ENCODE data around the gene DCST1. TPM values are rescaled to one million over a fixed set of nuclear protein-coding genes. Genes with fewer than 3 reads are reported as not detected.
A peak's percentile ranks its signal among the peaks of the same experiment; 100 is the strongest.

DCST1 gene
- total and polyA plus RNA-seq, 2 of the 13 experiments (the other 11 are each of a cell fraction or from before 2014, with no cell fraction given), result 0.04 TPM; not detected in 1

DNA sequence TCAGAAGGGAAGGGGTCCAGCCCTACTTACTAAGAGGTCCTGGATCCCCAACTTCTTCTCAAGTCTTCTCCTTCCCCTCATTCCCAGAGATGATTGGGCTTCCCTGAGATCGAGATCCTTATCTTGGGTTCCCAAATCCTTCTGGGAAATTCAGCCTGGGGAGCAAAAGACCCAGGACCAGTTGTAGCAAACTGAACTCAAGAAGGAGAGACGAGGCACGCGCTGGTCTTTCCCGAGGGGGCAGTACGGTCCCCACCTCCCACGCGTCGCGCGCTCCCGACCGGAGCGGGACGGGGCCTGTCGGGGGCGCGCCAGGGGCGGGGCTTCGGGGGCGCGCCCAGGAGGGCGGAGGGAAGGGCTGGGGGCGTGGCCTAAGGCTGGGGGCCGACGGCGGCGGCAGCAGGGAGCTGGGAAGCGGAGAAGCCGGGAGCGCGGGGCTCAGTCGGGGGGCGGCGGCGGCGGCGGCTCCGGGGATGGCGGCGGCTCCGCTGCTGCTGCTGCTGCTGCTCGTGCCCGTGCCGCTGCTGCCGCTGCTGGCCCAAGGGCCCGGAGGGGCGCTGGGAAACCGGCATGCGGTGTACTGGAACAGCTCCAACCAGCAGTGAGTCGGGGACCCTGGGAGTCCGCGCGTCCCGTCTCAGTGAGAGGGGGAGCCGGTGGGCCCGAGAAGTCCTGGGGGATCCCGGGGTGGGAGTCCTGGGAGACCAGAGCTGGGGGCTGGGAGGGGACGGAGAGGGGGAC, 45.0 kb downstream of the DCST1 start, which contains the start of gene EFNA3:
EFNA3 (plus strand) TSS at position 369 of the 741 bp plus-strand sequence; CDS start at position 474, 105 bp downstream.
- 1% methylated on average over 22 of the region's 59 CpGs for WGBS (ENCODE audit: low lambda C conversion rate)
- ATAC-seq, result peak; percentile 17
- no peaks in the 10 kb centered on the region for H3K79me2 ChIP-seq (ENCODE audit: insufficient read depth, low read length)
- H3K4me3 ChIP-seq (replicated peaks in 1 of 3; ENCODE audit: insufficient read depth in 1 of 3, low read depth in 2 of 3, low read length in 3 of 3), result peak within 1 kb of the TSS; percentile 41 to 70 (median 50)
- H3K4me2 ChIP-seq (ENCODE audit: low read depth, low read length), result peak within 1 kb of the TSS; percentile 90
- H3K9ac ChIP-seq (ENCODE audit: insufficient read depth, low read depth, low read length), result 0 out of 2 replicates have a peak within 1 kb of the TSS, but pooled peaks have one; percentile 15
- H3K27ac ChIP-seq (ENCODE audit: extremely low read length, insufficient read depth, low read length), result no peak within 1 kb of the TSS
- H2AFZ ChIP-seq (ENCODE audit: low read length), result no peak within 1 kb of the TSS
- ChIA-PET POLR2A (interaction anchor here (2.3 kb wide), 1 partner anchor 15 kb away, joined by 10 read pairs; the partner anchor contains the start of gene EFNA4), CTCF (ENCODE audit: low intra/inter-chr PET ratio, low total read pairs) (no interaction called here)
- no peak for FAIRE-seq
- peaks cover 4% of the 10 kb centered on the region; the same call in 1 of the 2 replicates for H4K20me1 ChIP-seq (ENCODE audit: insufficient read depth, low read length)
- no peaks in the 10 kb centered on the region for H3K36me3 ChIP-seq (replicated peaks in 1 of 2; ENCODE audit: control insufficient read depth in 1 of 2, insufficient read depth in 2 of 2, low read length in 2 of 2)
- peaks cover 58% of the 10 kb centered on the region for H3K4me1 ChIP-seq (ENCODE audit: insufficient read depth, low read length)
- H3K27me3 ChIP-seq (ENCODE audit: control insufficient read depth in 1 of 2, insufficient read depth in 2 of 2, low read length in 2 of 2), result peaks cover 26 to 92% of the 10 kb centered on the region in 2 experiments
- intact Hi-C loops (cut with micrococcal nuclease; ENCODE audit: unreplicated experiment), result no loop called here
- BruUV-seq (replicated peaks), result no TSS peak
- DNase-seq (ENCODE audit: low spot score), result no peak
- in situ Hi-C loops (cut with HindIII; ENCODE audit: extremely low pct_ligation_motif_present, low pct_unique_long_range_greater_than_20kb), result no loop called here
- no peaks in the 10 kb centered on the region for H3K9me3 ChIP-seq (ENCODE audit: low read length)
- TF ChIP-seq ZNF367 (CRISPR knock-in tag; IDR thresholded peaks at IDR 0.05; ENCODE audit: borderline replicate concordance), result no peak
- TF ChIP-seq, protein P1, sequence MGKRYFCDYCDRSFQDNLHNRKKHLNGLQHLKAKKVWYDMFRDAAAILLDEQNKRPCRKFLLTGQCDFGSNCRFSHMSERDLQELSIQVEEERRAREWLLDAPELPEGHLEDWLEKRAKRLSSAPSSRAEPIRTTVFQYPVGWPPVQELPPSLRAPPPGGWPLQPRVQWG (CRISPR knock-in tag; IDR thresholded peaks at IDR 0.05; ENCODE audit: borderline replicate concordance, low read depth), result no peak
- TF ChIP-seq MAFK (conservative IDR thresholded peaks at IDR 0.05 in 1 of 2, IDR thresholded peaks at IDR 0.05 in 1 of 2; ENCODE audit: low read length in 2 of 2), result no peak
- peak; percentile 86 for TF ChIP-seq ZNF777 (CRISPR knock-in tag; IDR thresholded peaks at IDR 0.05)
- TF ChIP-seq, protein P2, sequence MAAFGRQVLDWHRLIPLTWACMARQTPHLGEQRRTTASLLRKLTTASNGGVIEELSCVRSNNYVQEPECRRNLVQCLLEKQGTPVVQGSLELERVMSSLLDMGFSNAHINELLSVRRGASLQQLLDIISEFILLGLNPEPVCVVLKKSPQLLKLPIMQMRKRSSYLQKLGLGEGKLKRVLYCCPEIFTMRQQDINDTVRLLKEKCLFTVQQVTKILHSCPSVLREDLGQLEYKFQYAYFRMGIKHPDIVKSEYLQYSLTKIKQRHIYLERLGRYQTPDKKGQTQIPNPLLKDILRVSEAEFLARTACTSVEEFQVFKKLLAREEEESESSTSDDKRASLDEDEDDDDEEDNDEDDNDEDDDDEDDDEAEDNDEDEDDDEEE (CRISPR knock-in tag; IDR thresholded peaks at IDR 0.05), result no peak
- TF ChIP-seq, protein P3, sequence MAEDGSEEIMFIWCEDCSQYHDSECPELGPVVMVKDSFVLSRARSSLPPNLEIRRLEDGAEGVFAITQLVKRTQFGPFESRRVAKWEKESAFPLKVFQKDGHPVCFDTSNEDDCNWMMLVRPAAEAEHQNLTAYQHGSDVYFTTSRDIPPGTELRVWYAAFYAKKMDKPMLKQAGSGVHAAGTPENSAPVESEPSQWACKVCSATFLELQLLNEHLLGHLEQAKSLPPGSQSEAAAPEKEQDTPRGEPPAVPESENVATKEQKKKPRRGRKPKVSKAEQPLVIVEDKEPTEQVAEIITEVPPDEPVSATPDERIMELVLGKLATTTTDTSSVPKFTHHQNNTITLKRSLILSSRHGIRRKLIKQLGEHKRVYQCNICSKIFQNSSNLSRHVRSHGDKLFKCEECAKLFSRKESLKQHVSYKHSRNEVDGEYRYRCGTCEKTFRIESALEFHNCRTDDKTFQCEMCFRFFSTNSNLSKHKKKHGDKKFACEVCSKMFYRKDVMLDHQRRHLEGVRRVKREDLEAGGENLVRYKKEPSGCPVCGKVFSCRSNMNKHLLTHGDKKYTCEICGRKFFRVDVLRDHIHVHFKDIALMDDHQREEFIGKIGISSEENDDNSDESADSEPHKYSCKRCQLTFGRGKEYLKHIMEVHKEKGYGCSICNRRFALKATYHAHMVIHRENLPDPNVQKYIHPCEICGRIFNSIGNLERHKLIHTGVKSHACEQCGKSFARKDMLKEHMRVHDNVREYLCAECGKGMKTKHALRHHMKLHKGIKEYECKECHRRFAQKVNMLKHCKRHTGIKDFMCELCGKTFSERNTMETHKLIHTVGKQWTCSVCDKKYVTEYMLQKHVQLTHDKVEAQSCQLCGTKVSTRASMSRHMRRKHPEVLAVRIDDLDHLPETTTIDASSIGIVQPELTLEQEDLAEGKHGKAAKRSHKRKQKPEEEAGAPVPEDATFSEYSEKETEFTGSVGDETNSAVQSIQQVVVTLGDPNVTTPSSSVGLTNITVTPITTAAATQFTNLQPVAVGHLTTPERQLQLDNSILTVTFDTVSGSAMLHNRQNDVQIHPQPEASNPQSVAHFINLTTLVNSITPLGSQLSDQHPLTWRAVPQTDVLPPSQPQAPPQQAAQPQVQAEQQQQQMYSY (CRISPR knock-in tag; IDR thresholded peaks at IDR 0.05), result no peak
- TF ChIP-seq, protein P4, sequence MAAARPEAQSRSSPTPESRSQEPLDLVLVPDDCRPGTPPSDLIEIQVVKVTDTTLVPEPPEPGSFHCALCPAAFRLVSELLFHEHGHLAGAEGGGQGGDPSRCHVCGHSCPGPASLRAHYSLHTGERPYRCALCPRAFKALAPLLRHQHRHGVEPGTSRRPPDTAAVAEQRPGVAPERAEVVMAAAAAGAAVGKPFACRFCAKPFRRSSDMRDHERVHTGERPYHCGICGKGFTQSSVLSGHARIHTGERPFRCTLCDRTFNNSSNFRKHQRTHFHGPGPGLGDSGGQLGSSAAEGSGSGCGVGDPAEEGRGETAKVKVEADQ (CRISPR knock-in tag; IDR thresholded peaks at IDR 0.05; ENCODE audit: borderline replicate concordance), result no peak
- peak; percentile 31; the same call in 1 of the 2 replicates for TF ChIP-seq SAP130 (CRISPR knock-in tag; IDR thresholded peaks at IDR 0.05; ENCODE audit: low read depth)
- TF ChIP-seq SAFB2 (CRISPR knock-in tag; IDR thresholded peaks at IDR 0.05; ENCODE audit: borderline replicate concordance, low read depth), result 0 out of 2 replicates have a peak, but pooled peaks have one; percentile 34
- no peak for TF ChIP-seq ZFYVE20 (CRISPR knock-in tag; IDR thresholded peaks at IDR 0.05; ENCODE audit: borderline replicate concordance, low read depth)
- TF ChIP-seq NR2F2 (IDR thresholded peaks at IDR 0.05; ENCODE audit: borderline replicate concordance, low read depth), result no peak
- no peak for TF ChIP-seq GATAD2A (CRISPR knock-in tag; IDR thresholded peaks at IDR 0.05)
- TF ChIP-seq, protein P5, sequence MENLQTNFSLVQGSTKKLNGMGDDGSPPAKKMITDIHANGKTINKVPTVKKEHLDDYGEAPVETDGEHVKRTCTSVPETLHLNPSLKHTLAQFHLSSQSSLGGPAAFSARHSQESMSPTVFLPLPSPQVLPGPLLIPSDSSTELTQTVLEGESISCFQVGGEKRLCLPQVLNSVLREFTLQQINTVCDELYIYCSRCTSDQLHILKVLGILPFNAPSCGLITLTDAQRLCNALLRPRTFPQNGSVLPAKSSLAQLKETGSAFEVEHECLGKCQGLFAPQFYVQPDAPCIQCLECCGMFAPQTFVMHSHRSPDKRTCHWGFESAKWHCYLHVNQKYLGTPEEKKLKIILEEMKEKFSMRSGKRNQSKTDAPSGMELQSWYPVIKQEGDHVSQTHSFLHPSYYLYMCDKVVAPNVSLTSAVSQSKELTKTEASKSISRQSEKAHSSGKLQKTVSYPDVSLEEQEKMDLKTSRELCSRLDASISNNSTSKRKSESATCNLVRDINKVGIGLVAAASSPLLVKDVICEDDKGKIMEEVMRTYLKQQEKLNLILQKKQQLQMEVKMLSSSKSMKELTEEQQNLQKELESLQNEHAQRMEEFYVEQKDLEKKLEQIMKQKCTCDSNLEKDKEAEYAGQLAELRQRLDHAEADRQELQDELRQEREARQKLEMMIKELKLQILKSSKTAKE (CRISPR knock-in tag; IDR thresholded peaks at IDR 0.05; ENCODE audit: borderline replicate concordance), result no peak
- no peak for TF ChIP-seq GTF3A (CRISPR knock-in tag; conservative IDR thresholded peaks at IDR 0.05)
